SIG-M5 treated with dmso at 0.1 percent for 504 hours (cell line): ENCODE measurements around the gene LLGL2.

ENCODE experiments used
- DNase-seq: peaks from one replicate; lab custom pipeline; 2025; ENCODE audit not compliant: unreplicated experiment; lab: John Stamatoyannopoulos, UW

LLGL2 gene

GRCh38 chr17:75505640-75506039 lies 19.9 kb upstream of the LLGL2 start:
- DNase-seq = no peak

DNA sequence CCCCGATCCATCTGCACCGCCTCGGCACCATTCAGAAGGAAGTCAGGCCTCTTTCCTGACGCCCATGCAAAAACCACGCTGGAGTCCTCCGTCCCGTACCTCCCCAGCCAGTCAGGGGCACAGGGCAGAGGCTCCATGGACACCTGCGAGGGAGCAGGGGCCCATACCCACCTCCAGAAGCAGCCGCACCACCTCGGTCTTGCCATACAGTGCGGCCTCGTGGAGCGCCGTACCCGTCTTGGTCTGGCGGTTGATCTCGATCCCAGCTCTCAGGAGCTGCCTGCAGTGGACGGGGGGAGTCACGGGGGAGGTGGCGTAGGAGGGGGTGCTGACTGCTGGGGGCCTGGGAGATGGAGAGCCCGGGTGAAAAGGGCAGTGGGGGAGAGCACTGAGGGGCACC lies 19.4 kb upstream of the LLGL2 start:
- DNase-seq = no peak

DNA sequence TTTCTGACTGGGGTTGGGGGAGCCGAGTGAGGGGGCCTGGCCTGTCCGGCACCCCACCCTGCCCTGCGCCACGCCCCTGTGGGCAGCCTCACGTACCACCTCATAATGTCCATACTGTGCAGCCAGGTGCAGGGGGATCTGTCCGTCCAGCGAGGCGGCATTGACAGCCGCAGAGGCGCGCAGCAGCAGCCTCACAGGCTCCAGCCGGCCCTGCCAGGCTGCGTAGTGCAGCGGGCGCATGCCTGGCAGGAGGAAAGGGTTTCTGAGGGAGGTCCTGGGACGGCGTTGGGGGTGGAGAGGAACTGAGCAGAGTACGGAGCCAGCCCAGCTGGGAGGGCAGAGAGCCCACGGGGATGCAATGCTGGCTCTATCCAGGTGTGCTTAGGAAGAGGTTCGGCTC lies 18.6 kb upstream of the LLGL2 start:
- DNase-seq = no peak

GRCh38 chr17:75507733-75508719 lies 17.5 kb upstream of the LLGL2 start:
- DNase-seq = no peak

DNA sequence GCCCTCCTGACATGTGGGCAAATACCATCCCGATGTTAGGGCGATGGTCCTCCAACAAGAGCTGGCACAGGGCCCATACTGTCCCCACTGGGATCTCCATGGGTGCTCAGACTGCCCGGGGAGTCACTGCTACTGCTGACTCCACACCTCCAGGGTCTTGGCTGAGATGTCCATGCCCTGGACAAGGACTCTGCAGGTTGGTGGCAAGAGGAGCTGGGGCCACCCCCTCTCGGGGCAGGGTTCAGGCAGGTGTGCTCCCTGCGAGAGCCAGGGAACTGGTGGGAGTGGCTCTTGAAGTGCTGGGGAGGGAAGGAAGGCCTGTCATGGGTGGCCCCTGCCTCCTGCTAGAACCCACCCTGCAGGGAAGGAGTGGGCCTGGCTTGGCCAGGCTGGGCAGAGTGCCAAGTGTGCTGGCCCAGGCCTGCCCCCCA lies 16.6 kb upstream of the LLGL2 start:
- DNase-seq = no peak

DNA sequence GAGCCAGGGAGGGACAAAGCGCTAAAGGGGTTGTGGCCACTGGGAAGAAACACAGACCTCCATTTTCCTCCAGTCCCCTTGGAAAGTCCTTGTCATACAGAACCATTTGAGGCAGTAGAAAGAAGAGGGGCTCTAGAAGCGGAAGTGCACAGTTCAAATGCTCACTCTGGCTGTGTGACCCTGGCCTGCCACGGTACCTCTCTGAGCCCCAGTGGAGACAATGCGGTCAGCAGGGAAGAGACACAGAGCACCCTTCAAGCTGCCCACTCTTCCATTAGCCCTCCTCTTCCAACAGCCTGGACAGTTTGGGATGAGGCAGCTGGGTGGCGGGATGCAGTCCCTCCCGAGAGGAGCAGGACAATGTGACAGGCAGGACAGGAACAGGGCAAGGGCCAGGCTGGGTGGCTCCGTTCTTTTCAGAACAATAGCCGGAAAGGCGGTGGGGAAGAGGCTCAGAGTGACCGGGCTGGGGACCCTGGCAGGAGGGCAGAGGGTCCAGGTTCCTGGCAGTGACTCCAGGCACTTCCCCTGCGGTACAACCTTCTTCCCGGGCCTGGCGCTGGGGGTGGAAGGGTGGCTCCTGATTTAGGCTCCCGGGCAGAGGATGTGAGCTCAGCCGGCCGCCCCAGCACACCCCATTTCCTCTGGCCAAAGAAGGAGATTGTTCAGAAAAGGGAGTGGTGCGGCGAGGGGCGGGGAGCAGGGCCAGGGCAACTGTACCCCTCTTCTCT lies 15.8 kb upstream of the LLGL2 start:
- DNase-seq = no peak

DNA sequence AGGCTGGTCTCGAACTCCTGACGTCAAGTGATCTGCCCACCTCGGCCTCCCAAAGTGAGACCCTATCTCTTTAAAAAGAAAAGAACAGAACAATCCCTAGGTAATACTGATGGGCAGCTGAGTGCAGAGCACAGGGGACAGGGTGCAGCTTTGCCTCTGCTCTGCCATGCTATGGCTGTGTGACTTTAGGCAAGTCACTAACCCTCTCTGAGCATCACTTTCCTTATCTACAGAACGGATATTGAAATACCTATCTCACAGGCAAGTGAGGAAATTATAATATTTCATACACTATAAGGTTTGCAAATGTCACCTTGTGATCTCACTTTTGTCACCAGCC lies 14.3 kb upstream of the LLGL2 start:
- DNase-seq = no peak

GRCh38 chr17:75511610-75512575 lies 13.6 kb upstream of the LLGL2 start:
- no peak for DNase-seq

DNA sequence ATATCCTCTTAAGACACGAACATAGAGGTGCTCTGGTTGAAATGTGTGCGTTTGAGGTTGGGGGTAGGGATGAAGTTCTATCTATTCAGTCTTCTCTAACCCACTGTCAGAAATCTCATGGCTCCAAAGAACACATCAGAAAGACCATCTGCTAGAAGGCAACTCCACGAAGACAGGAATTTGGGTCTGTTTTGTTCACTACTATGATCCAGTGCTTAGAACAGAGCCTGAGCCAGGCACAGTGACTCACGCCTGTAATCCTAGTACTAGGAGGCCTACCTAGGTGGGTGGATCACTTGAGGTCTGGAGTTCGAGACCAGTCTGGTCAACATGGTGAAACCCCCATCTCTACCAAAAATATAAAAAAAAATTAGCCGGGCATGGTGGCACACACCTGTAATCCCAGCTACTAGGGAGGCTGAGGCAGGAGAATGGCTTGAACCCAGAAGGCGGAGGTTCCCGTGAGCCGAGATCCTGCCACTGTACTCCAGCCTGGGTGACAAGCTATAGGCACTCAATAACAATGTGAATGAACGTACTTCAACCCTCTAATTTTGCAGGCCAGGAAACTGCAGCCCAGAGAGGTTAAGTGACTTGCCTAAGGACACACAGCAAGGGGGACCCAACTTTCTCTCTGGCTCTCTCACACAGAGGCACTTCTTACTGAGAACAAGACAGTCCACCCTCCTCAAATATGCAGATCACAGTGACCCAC lies 12.4 kb upstream of the LLGL2 start:
- no peak for DNase-seq

- no peak for DNase-seq
Measured at GRCh38 chr17:75513641-75514000, 11.9 kb upstream of the LLGL2 start.

GRCh38 chr17:75514299-75514918 lies 11.1 kb upstream of the LLGL2 start:
- DNase-seq = no peak

DNA sequence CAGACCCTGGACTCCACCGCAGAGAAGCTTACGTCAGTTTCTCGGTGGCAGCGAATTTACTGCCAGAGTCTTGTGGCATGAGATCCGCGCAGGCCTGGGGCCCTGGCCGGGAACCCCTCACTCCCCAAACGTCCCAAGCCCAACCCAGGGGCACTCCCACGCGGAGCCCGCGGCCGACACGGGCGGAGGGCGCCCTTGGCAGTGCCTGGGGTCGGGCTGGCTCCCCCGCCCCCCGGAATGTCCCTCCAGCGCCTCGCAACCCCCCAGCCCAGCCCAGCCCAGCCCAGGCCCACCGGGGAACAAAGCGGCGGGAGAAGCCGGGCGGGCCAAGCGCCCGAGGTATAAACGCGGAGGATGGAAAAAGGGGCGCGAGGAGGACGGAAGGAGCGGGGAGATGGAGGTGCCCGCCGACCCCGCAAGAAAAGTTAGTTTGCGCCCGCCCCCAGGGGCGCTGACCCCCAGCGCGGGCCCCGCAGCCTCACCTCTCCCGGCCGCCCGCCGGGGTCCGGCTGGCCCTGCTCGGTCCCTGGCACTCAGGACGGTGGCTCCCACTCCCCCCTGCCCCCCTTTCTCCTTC lies 10.5 kb upstream of the LLGL2 start:
- DNase-seq = no peak

DNA sequence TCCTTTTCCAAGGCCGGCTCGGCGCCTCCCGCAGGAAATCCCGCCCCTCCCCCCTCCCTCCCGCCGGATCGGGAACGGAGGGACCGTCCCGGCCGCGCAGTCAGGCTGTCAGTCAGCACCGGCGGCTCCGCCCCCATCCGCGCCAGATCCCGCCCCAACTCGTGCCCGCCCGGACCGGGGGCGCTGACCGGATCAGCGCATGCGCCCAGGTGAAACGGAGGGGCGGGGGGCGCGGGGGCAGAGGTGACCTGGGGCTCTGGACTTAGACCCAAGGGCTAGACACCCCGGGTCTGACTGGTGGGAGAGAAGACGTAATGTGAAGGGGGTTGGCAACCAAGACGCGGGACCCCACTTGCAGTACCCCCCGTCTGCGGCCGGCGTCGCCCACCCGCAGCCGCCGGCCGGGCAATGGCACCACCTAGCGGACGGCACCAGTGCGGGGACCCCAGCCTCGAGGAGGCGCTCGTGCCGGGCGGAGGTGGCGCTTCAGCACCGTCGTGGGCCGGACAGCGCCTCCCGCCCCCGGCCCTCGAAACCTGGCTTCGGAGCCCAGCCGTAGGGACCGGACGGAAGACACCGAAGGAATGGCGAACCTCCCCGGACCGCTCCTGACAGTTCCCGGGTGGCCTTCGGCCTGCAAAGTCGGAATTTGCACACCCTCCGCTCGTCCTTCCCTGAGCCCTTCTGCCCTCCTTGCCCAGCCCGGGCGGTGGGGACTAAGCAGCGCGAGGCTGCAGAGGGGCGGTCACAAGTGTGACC lies 9.8 kb upstream of the LLGL2 start, which contains the start of gene CASKIN2:
CASKIN2 (minus strand) TSS at position 42 of the 759 bp plus-strand sequence. CDS start 1,733 bp downstream, outside the sequence.
- DNase-seq = peak; percentile 78

DNA sequence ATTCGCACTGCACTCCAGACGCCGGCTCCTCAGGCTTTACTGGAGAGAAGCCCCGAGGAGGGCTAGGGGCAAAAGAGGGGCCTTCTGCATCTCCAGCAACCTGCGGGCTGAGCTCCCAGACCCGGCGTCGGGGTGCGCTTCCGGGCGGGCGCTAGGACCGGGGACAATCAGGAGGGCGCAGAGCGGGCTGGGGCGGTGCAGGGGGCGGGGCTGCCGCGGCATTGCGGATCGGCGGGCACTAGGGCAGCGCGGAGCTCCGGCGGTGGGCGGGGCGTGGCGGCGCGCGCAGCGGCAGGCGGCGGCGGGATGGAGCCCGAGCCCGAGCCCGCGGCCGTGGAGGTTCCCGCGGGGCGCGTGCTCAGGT lies 9.3 kb upstream of the LLGL2 start, which contains the start of gene TSEN54:
TSEN54 (plus strand) TSS at position 274 of the 364 bp plus-strand sequence; CDS start at position 307, 33 bp downstream.
- peak; percentile 91 for DNase-seq

DNA sequence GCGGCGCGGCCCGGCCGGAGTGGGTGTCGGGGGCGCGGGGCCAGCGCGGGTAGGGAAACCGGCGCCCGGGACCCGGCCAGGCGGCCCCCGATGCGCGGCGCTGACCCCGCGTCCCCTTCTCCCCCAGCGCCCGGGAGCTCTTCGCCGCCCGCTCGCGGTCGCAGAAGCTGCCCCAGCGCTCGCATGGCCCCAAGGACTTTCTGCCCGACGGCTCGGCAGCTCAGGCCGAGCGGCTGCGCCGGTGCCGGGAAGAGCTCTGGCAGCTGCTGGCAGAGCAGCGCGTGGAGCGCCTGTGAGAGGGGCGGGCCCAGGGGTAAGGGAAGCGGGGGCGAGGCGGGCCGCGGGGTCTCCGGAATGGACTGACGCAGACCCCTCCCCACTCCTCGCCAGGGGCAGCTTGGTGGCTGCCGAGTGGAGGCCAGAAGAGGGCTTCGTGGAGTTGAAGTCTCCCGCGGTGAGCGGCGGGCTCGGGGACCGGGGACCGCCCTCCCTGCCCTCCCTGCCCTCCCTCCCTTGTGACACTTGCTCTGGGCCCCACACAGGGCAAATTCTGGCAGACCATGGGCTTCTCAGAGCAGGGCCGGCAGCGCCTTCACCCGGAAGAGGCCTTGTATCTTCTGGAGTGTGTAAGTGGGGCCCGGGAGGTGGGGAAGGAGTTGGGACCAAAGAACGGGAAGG lies 8.7 kb upstream of the LLGL2 start:
- peak; percentile 59 for DNase-seq

GRCh38 chr17:75517297-75517865 lies 8.1 kb upstream of the LLGL2 start:
- DNase-seq = peak; percentile 59

DNA sequence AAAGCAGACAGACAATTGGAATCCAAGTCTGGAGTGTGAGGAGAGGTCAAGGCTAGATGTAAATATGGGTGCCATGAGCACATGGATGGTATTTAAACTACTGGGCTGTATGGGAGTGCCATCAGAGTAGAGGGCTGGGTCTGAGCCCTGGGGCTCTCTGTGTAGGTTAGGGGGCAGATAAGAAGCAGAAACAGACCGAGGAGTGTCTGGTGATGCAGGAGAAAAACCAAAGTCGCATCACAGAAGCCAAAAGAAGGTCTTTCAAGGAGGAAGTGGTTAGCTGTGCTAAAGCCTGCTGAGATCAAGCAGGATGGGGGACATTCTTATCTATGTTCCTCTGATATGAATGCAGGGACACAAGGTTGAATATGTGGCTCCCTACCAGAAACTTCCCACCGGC lies 7.3 kb upstream of the LLGL2 start:
- peak; percentile 61 for DNase-seq
